ENCODE data around the gene PPFIA1. TPM values are rescaled to one million over a fixed set of nuclear protein-coding genes. Genes with fewer than 3 reads are reported as not detected.

The PPFIA1 gene
- total and polyA plus RNA-seq, 9 donors, result 20.5 to 60.3 (median 37.8) TPM

DNA sequence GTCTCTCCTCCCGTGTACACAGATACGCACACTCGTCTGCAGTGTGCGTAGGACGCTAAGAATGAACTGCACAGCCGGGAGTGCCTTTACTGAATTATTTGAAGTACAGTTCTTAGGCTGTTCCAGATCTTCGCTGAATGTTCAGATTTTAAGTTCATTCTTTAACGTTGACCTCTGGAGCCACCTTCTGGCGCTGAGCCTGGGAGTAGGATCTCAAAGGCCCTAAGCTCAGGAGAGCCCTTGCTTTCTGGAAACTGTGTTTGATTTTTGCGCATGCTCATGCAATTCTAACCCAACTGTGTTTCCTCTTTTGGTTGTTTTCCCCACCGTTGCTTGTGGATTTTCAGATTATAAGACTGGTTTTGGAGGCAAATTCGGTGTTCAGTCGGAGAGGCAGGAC is 150.6 kb downstream of the PPFIA1 start:
- no peak overlapping the region for H3K27ac ChIP-seq
- H3K27me3 ChIP-seq, result no peaks in the 10 kb centered on the region
- H3K4me3 ChIP-seq, result no peak overlapping the region
- peaks cover 14% of the 10 kb centered on the region for H3K4me1 ChIP-seq (ENCODE audit: insufficient read depth)
- intact Hi-C loops (cut with DNase I), result no loop called here
- H3K9me3 ChIP-seq, result no peaks in the 10 kb centered on the region
- WGBS, 3 donors, result 16 to 45% (median 19%) methylated on average over 13 of the region's 13 CpGs
- TF ChIP-seq EP300 (IDR thresholded peaks at IDR 0.05) (no peak), POLR2A (IDR thresholded peaks at IDR 0.05) (no peak)
- TF ChIP-seq, protein P1, sequence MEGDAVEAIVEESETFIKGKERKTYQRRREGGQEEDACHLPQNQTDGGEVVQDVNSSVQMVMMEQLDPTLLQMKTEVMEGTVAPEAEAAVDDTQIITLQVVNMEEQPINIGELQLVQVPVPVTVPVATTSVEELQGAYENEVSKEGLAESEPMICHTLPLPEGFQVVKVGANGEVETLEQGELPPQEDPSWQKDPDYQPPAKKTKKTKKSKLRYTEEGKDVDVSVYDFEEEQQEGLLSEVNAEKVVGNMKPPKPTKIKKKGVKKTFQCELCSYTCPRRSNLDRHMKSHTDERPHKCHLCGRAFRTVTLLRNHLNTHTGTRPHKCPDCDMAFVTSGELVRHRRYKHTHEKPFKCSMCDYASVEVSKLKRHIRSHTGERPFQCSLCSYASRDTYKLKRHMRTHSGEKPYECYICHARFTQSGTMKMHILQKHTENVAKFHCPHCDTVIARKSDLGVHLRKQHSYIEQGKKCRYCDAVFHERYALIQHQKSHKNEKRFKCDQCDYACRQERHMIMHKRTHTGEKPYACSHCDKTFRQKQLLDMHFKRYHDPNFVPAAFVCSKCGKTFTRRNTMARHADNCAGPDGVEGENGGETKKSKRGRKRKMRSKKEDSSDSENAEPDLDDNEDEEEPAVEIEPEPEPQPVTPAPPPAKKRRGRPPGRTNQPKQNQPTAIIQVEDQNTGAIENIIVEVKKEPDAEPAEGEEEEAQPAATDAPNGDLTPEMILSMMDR (IDR thresholded peaks at IDR 0.05), result no peak
- peak; percentile 53 to 87 (median 72) for DNase-seq
- no peaks in the 10 kb centered on the region for H3K36me3 ChIP-seq

DNA sequence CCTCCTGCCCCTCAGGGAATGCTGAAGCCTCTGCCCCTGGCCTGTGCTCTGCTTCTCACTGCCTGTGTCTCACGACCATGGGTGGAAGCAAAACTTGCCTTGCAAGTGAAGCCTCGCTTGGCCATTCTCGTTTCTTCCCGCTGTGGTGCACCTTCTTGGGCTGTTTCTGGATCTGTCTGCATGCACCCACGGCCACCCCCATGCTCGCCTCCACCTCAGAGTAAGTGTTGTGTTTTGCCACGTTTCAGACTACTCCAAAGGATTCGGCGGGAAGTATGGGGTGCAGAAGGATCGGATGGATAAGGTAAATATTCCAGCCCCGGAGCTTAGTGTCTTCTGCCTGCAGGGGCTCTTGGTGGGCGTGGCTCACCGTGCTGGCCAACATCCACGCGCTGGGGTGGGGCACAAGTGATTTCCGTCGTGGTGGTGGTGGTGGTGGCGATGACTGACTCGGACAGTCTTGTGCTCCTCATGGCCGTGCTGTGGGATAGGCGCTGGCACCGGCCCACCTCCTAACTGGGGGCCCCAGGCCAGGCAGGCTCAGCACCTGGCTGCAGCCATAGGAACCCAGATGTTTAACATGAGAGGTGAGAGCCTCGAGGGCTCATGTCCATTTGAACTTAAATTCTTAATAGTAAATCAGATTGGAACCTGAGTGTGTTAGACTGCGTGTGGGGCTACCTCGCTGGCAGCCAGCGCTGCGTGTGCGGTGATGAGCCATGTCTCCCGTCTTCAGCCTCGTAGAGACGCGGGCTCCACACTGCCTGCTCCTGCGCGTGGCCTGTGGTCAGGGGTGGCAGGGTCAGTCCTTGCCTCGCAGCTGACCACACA is 152.4 kb downstream of the PPFIA1 start:
- Histone ChIP-seq H3K36me3 (no peaks in the 10 kb centered on the region), H3K9me3 (no peaks in the 10 kb centered on the region), H3K4me1 (ENCODE audit: insufficient read depth) (peaks cover 14% of the 10 kb centered on the region), H3K27ac (no peak overlapping the region), H3K4me3 (no peak overlapping the region), H3K27me3 (no peaks in the 10 kb centered on the region)
- intact Hi-C loops (cut with DNase I), result no loop called here
- no peak for DNase-seq
- 86 to 91% (median 89%) methylated on average over 35 of the region's 35 CpGs for WGBS, 3 donors
- no peak for TF ChIP-seq EP300 (IDR thresholded peaks at IDR 0.05)
- TF ChIP-seq, protein P1 (IDR thresholded peaks at IDR 0.05), result no peak
- no peak for TF ChIP-seq POLR2A (IDR thresholded peaks at IDR 0.05)

DNA sequence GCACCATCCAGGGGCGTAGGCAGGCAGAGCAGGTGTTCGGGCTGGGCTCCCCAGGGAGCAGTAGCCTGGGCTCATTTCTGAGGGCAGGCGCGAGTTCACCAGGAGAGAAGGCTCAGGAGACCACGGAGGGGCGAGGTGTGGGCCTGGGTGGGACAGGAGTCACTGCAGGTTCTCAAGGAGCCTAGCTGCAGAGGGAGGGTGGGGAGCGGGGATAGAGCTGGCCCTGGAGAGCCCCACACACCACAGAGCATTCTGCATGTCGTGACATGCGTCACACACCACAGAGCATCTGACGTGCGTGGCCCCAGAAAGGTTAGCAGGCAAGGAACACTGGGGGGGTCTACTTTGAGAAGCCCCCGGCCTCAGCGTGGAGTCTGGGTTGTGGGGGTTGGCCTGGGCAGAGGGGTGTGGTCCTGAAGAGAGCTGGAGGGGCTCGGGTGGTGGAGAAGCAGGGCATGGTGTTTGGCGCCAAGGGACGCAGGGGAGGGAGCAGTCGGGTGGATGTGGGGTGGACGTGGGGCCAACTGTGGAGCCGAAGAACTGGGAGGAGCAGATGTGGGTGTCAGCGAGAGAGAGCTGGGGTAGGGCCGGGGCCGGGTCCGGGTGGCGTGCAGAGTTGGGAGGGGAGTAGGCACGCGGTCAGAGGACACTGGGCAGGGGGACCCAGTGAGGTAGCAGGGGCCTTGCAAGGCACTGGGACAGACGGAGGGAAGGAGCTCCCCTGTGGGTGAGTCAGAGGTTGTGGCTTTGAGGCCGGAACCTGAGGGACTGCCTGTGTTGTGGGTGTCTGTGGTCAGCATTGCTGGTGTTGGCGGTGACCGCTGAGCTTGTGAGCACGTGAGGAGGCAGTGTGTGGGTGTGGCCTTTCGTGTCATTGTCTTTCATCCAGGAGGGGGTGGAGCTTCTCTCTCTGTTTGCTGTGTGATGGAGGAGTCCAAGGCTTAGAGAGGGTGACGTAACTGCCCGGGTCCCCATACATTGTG is 153.3 kb downstream of the PPFIA1 start:
- no peaks in the 10 kb centered on the region for H3K27me3 ChIP-seq
- no peak overlapping the region for H3K27ac ChIP-seq
- intact Hi-C loops (cut with DNase I), result no loop called here
- H3K36me3 ChIP-seq, result no peaks in the 10 kb centered on the region
- peaks cover 14% of the 10 kb centered on the region for H3K4me1 ChIP-seq (ENCODE audit: insufficient read depth)
- DNase-seq, result no peak
- WGBS, 3 donors, result 82 to 88% (median 86%) methylated on average over 34 of the region's 34 CpGs
- no peaks in the 10 kb centered on the region for H3K9me3 ChIP-seq
- TF ChIP-seq, protein P1 (IDR thresholded peaks at IDR 0.05), result no peak
- TF ChIP-seq POLR2A (IDR thresholded peaks at IDR 0.05), result no peak
- TF ChIP-seq EP300 (IDR thresholded peaks at IDR 0.05), result no peak
- no peak overlapping the region for H3K4me3 ChIP-seq

DNA sequence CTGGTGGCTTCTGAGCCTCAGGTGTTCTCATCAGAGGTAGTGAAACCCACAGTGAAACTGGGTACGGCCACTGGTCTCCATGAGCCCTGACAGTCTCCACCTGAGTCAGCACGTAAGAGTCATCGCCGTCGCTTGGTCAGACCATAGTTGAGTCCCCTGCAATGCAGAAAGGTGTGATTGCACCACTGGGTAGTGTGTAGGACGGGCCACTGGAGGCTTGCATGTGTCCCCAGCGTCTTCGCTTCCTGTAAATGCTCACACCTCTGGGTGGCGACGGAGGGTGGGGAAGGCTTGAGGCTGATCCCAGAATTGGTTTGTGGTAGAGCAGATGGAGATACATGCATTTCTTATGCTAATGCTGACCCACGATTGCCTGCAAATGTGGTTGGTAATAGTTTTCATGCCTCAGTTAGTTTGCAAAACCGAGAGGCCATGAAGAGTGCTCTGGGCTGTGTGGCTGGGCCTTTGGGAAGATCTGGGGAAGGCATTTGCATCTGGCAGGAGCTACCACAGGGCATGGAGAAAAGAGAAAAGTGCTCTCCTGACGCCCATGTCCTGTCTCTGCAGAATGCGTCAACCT is 154.4 kb downstream of the PPFIA1 start:
- H3K4me3 ChIP-seq, result no peak overlapping the region
- TF ChIP-seq EP300 (IDR thresholded peaks at IDR 0.05) (no peak), POLR2A (IDR thresholded peaks at IDR 0.05) (no peak)
- TF ChIP-seq, protein P1 (IDR thresholded peaks at IDR 0.05), result no peak
- no peak overlapping the region for H3K27ac ChIP-seq
- H3K27me3 ChIP-seq, result no peaks in the 10 kb centered on the region
- no peaks in the 10 kb centered on the region for H3K9me3 ChIP-seq
- 91 to 93% (median 92%) methylated on average over 14 of the region's 14 CpGs for WGBS, 3 donors
- no peak for DNase-seq
- H3K4me1 ChIP-seq (ENCODE audit: insufficient read depth), result peaks cover 14% of the 10 kb centered on the region
- intact Hi-C loops (cut with DNase I), result no loop called here
- no peaks in the 10 kb centered on the region for H3K36me3 ChIP-seq

All from ovary (tissue), 9 donors.